ENCODE measurements around the gene GAS2L2. TPM values are rescaled to one million over a fixed set of nuclear protein-coding genes. Genes with fewer than 3 reads are reported as not detected.
"Not testable (repeated sequence)": the region's sequence is repeated elsewhere in the genome, so short reads cannot be mapped to it uniquely, and the experiment has no call there.

The GAS2L2 gene
- total RNA-seq, 1 donor from 2014 or later: not detected

GRCh38 chr17:35765756-35766488 lies 12.9 kb upstream of the GAS2L2 start:
- no peak overlapping the region for H3K27ac Mint-ChIP-seq
- H3K4me1 Mint-ChIP-seq: peaks cover 8% of the 10 kb centered on the region
- H3K9me3 Mint-ChIP-seq: no peaks in the 10 kb centered on the region
- H3K27me3 Mint-ChIP-seq: peaks cover 14% of the 10 kb centered on the region
- H3K4me3 Mint-ChIP-seq: no peak overlapping the region
- intact Hi-C loops (cut with micrococcal nuclease): no loop called here
- H3K36me3 Mint-ChIP-seq (ENCODE audit: low read depth): no peaks in the 10 kb centered on the region
- no peak for DNase-seq

GRCh38 chr17:35765086-35765710 lies 12.2 kb upstream of the GAS2L2 start:
- intact Hi-C loops (cut with micrococcal nuclease): no loop called here
- Mint-ChIP-seq H3K9me3 (no peaks in the 10 kb centered on the region), H3K4me1 (peaks cover 8% of the 10 kb centered on the region), H3K27ac (no peak overlapping the region), H3K4me3 (peak overlapping the region; percentile 86), H3K36me3 (ENCODE audit: low read depth) (no peaks in the 10 kb centered on the region), H3K27me3 (peaks cover 10% of the 10 kb centered on the region)
- no peak for DNase-seq

GRCh38 chr17:35764123-35764991 lies 11.3 kb upstream of the GAS2L2 start:
- peaks cover 8% of the 10 kb centered on the region for H3K4me1 Mint-ChIP-seq
- intact Hi-C loops (cut with micrococcal nuclease): loop anchor here (1.0 kb wide), 2 partner anchors 40 to 45 kb away; partner anchors contain the start of gene TAF15
- H3K27me3 Mint-ChIP-seq: peaks cover 9% of the 10 kb centered on the region
- no peaks in the 10 kb centered on the region for H3K9me3 Mint-ChIP-seq
- DNase-seq: peak; percentile 96
- H3K4me3 Mint-ChIP-seq: peak overlapping the region; percentile 86
- H3K36me3 Mint-ChIP-seq (ENCODE audit: low read depth): no peaks in the 10 kb centered on the region
- peak overlapping the region; percentile 64 for H3K27ac Mint-ChIP-seq

GRCh38 chr17:35763767-35764122 lies 10.7 kb upstream of the GAS2L2 start:
- intact Hi-C loops (cut with micrococcal nuclease): loop anchor here (1.0 kb wide), 2 partner anchors 41 to 46 kb away; partner anchors contain the start of gene TAF15
- Mint-ChIP-seq H3K27me3 (peaks cover 7% of the 10 kb centered on the region), H3K4me1 (peaks cover 8% of the 10 kb centered on the region), H3K4me3 (peak overlapping the region; percentile 86), H3K36me3 (ENCODE audit: low read depth) (no peaks in the 10 kb centered on the region), H3K9me3 (no peaks in the 10 kb centered on the region), H3K27ac (no peak overlapping the region)
- DNase-seq: no peak

- intact Hi-C loops (cut with micrococcal nuclease): no loop called here
- Mint-ChIP-seq H3K9me3 (no peaks in the 10 kb centered on the region), H3K36me3 (ENCODE audit: low read depth) (no peaks in the 10 kb centered on the region), H3K27me3 (peaks cover 6% of the 10 kb centered on the region), H3K4me3 (no peak overlapping the region), H3K27ac (no peak overlapping the region), H3K4me1 (peaks cover 8% of the 10 kb centered on the region)
- DNase-seq: no peak
Measured at GRCh38 chr17:35761601-35762000, 8.6 kb upstream of the GAS2L2 start.

GRCh38 chr17:35760587-35760986 lies 7.5 kb upstream of the GAS2L2 start, which contains the start of gene C17orf50:
C17orf50 (plus strand) TSS chr17:35760887; CDS start chr17:35760942, 55 bp downstream.
- Mint-ChIP-seq H3K36me3 (ENCODE audit: low read depth) (no peaks in the 10 kb centered on the region), H3K27me3 (peaks cover 6% of the 10 kb centered on the region), H3K4me3 (no peak within 1 kb of the TSS), H3K4me1 (peaks cover 8% of the 10 kb centered on the region), H3K27ac (no peak within 1 kb of the TSS), H3K9me3 (no peaks in the 10 kb centered on the region)
- no peak for DNase-seq
- intact Hi-C loops (cut with micrococcal nuclease): no loop called here

GRCh38 chr17:35757243-35757642 lies 4.2 kb upstream of the GAS2L2 start:
- no peak for DNase-seq
- Mint-ChIP-seq H3K27ac (no peak overlapping the region), H3K27me3 (peaks cover 18% of the 10 kb centered on the region), H3K9me3 (no peaks in the 10 kb centered on the region), H3K36me3 (ENCODE audit: low read depth) (no peaks in the 10 kb centered on the region), H3K4me3 (no peak overlapping the region), H3K4me1 (no peaks in the 10 kb centered on the region)
- intact Hi-C loops (cut with micrococcal nuclease): no loop called here

- H3K4me1 Mint-ChIP-seq: peaks cover 18% of the 10 kb centered on the region
- H3K27me3 Mint-ChIP-seq: peaks cover 40% of the 10 kb centered on the region
- no peaks in the 10 kb centered on the region for H3K36me3 Mint-ChIP-seq (ENCODE audit: low read depth)
- intact Hi-C loops (cut with micrococcal nuclease): no loop called here
- DNase-seq: no peak
- H3K27ac Mint-ChIP-seq: no peak overlapping the region
- H3K9me3 Mint-ChIP-seq: no peaks in the 10 kb centered on the region
- H3K4me3 Mint-ChIP-seq: no peak overlapping the region
Measured at GRCh38 chr17:35752471-35752870, 568 bp downstream of the GAS2L2 start.

- H3K27ac Mint-ChIP-seq: not testable (repeated sequence)
- peaks cover 40% of the 10 kb centered on the region for H3K27me3 Mint-ChIP-seq
Measured at GRCh38 chr17:35751541-35751940, 1.5 kb downstream of the GAS2L2 start.

GRCh38 chr17:35750526-35751395 lies 2.3 kb downstream of the GAS2L2 start:
- peaks cover 18% of the 10 kb centered on the region for H3K4me1 Mint-ChIP-seq
- no peak overlapping the region for H3K27ac Mint-ChIP-seq
- no peaks in the 10 kb centered on the region for H3K9me3 Mint-ChIP-seq
- intact Hi-C loops (cut with micrococcal nuclease): no loop called here
- H3K4me3 Mint-ChIP-seq: peak overlapping the region; percentile 43
- H3K36me3 Mint-ChIP-seq (ENCODE audit: low read depth): no peaks in the 10 kb centered on the region
- H3K27me3 Mint-ChIP-seq: peaks cover 40% of the 10 kb centered on the region
- no peak for DNase-seq

More at GRCh38 chr17:35751541-35751940, 1.5 kb downstream of the GAS2L2 start:
- H3K4me3 Mint-ChIP-seq; DNase-seq; H3K9me3 Mint-ChIP-seq; intact Hi-C loops (cut with micrococcal nuclease); H3K36me3 Mint-ChIP-seq (ENCODE audit: low read depth): not testable (repeated sequence)
- peaks cover 18% of the 10 kb centered on the region for H3K4me1 Mint-ChIP-seq

GRCh38 chr17:35749560-35750412 lies 3.3 kb downstream of the GAS2L2 start:
- intact Hi-C loops (cut with micrococcal nuclease): loop anchor here (10.0 kb wide), 1 partner anchor 605 kb away; the partner anchor contains the start of genes NLE1 and UNC45B
- H3K9me3 Mint-ChIP-seq: no peaks in the 10 kb centered on the region
- peaks cover 37% of the 10 kb centered on the region for H3K27me3 Mint-ChIP-seq
- peak overlapping the region; percentile 47 for H3K4me3 Mint-ChIP-seq
- peaks cover 18% of the 10 kb centered on the region for H3K4me1 Mint-ChIP-seq
- no peaks in the 10 kb centered on the region for H3K36me3 Mint-ChIP-seq (ENCODE audit: low read depth)
- no peak overlapping the region for H3K27ac Mint-ChIP-seq
- DNase-seq: no peak

GRCh38 chr17:35748979-35749378 lies 4.1 kb downstream of the GAS2L2 start:
- Mint-ChIP-seq H3K27ac (no peak overlapping the region), H3K27me3 (peaks cover 34% of the 10 kb centered on the region), H3K36me3 (ENCODE audit: low read depth) (no peaks in the 10 kb centered on the region), H3K4me1 (peaks cover 18% of the 10 kb centered on the region), H3K4me3 (no peak overlapping the region), H3K9me3 (no peaks in the 10 kb centered on the region)
- intact Hi-C loops (cut with micrococcal nuclease): loop anchor here (10.0 kb wide), 1 partner anchor 604 kb away; the partner anchor contains the start of genes NLE1 and UNC45B
- no peak for DNase-seq

Data from activated CD4-positive, alpha-beta T cell treated with anti-CD3 and anti-CD28 coated beads, Interleukin-2, amount 10 ng/mL, durations not matched to agents 24 days and 14 days (primary cell).